ENCODE data around the gene SAMD11.
"Not testable (repeated sequence)": the region's sequence is repeated elsewhere in the genome, so short reads cannot be mapped to it uniquely, and the experiment has no call there.

SAMD11 gene

DNA sequence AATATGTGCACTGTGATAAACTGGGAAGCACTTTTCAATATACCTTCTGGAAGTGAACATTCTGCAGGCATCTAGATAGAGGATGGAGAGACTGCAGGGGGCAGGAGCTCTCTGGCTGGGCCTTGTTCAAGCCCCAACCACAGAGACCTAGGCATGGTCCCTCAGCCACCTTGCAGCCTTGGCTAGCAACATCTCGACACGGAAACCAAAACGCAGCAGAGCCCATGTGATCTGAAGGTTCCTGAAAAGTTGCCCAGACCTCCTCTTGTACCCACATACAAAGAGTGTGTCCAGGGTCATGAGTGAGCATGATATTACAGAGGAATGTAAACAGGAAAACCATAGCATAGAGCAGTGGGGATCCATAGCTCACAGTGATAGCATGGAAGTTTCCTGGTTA is 33.1 kb upstream of the SAMD11 start:
- Histone ChIP-seq H3K27ac (no peak overlapping the region), H3K27me3 (no peaks in the 10 kb centered on the region), H3K4me3 (no peak overlapping the region), H3K36me3 (no peaks in the 10 kb centered on the region), H3K4me1 (peaks cover 0 to 6% (median 2%) of the 10 kb centered on the region in 10 experiments; a peak in 8 of 20 replicates), H3K9me3 (replicated peaks in 1 of 11) (no peaks in the 10 kb centered on the region), H4K20me1 (no peaks in the 10 kb centered on the region), H3K9ac (no peak overlapping the region), H3K4me2 (peak overlapping the region in 5 of 11 experiments; percentile 7 to 28 (median 12); a peak in 4 of 22 replicates)
- no peak for TF ChIP-seq Cebpa-rat (IDR thresholded peaks at IDR 0.05)

DNA sequence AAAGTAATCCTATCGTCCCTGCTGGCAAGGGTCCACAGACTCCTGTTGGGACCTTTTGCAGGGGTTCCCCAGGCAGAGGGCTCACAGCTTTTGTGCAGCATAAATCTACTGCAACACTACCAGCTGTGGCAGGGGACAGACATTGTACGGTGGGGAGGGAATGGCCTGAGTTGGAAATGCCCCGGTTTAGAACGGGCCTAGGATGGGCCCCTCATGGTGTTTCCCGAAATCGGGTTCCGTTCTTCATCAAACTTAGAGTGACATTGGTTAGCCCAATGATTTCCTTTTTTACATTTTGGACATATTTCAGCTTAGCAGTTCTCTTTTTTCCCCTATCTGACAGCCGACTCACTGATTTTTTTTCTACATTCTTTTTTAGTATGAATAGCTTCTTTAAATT is 26.5 kb upstream of the SAMD11 start:
- H3K9ac ChIP-seq: no peak overlapping the region
- peaks cover 0 to 16% (median 0%) of the 10 kb centered on the region in 11 experiments; a peak in 3 of 22 replicates for H3K9me3 ChIP-seq (replicated peaks in 1 of 11)
- no peak overlapping the region for H3K4me3 ChIP-seq
- peak overlapping the region in 2 of 11 experiments; percentile 32 to 65; a peak in 2 of 22 replicates for H3K4me2 ChIP-seq
- peaks cover 5 to 24% (median 19%) of the 10 kb centered on the region in 11 experiments; a peak in 20 of 22 replicates for H3K27me3 ChIP-seq
- H4K20me1 ChIP-seq: no peaks in the 10 kb centered on the region; a peak in 1 of 22 replicates
- TF ChIP-seq Cebpa-rat (IDR thresholded peaks at IDR 0.05): no peak
- no peak overlapping the region for H3K27ac ChIP-seq
- H3K36me3 ChIP-seq: no peaks in the 10 kb centered on the region
- peaks cover 0 to 11% (median 0%) of the 10 kb centered on the region in 10 experiments; a peak in 4 of 20 replicates for H3K4me1 ChIP-seq

DNA sequence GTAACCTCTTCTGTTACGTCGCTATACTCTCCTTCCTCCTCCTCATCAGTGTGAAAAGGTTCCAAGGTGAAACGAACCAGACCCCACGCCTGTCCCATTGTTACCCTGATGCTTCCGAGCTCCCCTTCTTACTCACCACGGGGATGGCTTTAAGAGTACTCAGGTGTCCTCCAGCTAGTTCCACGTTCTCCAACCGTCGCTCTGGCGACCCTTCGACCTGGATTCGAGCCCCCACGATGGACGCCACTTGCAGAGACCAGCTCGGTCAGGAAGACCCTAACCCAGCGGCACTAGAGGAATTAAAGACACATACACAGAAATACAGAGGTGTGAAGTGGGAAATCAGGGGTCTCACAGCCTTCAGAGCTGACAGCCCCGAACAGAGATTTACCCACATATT is 25.8 kb upstream of the SAMD11 start:
- peaks cover 0 to 16% (median 0%) of the 10 kb centered on the region in 11 experiments; a peak in 3 of 22 replicates for H3K9me3 ChIP-seq (replicated peaks in 1 of 11)
- peaks cover 0 to 11% (median 0%) of the 10 kb centered on the region in 10 experiments; a peak in 7 of 20 replicates for H3K4me1 ChIP-seq
- H3K9ac ChIP-seq, H4K20me1 ChIP-seq, H3K36me3 ChIP-seq, H3K27ac ChIP-seq, H3K4me3 ChIP-seq: not testable (repeated sequence)
- H3K4me2 ChIP-seq: peak overlapping the region in 2 of 11 experiments; percentile 32 to 60; a peak in 3 of 22 replicates
- peaks cover 5 to 24% (median 19%) of the 10 kb centered on the region in 11 experiments; a peak in 20 of 22 replicates for H3K27me3 ChIP-seq

- TF ChIP-seq Cebpa-rat (IDR thresholded peaks at IDR 0.05): no peak
- no peak overlapping the region for H3K9ac ChIP-seq
- H3K9me3 ChIP-seq (replicated peaks in 1 of 11): peaks cover 0 to 16% (median 0%) of the 10 kb centered on the region in 11 experiments; a peak in 3 of 22 replicates
- peaks cover 5 to 24% (median 19%) of the 10 kb centered on the region in 11 experiments; a peak in 20 of 22 replicates for H3K27me3 ChIP-seq
- H3K4me2 ChIP-seq: no peak overlapping the region
- no peaks in the 10 kb centered on the region for H3K36me3 ChIP-seq
- no peaks in the 10 kb centered on the region; a peak in 2 of 22 replicates for H4K20me1 ChIP-seq
- peaks cover 7 to 17% (median 9%) of the 10 kb centered on the region in 10 experiments; a peak in 18 of 20 replicates for H3K4me1 ChIP-seq
- H3K4me3 ChIP-seq: no peak overlapping the region
- no peak overlapping the region for H3K27ac ChIP-seq
Observed at GRCh38 chr1:899636-900317, 23.9 kb upstream of the SAMD11 start.

DNA sequence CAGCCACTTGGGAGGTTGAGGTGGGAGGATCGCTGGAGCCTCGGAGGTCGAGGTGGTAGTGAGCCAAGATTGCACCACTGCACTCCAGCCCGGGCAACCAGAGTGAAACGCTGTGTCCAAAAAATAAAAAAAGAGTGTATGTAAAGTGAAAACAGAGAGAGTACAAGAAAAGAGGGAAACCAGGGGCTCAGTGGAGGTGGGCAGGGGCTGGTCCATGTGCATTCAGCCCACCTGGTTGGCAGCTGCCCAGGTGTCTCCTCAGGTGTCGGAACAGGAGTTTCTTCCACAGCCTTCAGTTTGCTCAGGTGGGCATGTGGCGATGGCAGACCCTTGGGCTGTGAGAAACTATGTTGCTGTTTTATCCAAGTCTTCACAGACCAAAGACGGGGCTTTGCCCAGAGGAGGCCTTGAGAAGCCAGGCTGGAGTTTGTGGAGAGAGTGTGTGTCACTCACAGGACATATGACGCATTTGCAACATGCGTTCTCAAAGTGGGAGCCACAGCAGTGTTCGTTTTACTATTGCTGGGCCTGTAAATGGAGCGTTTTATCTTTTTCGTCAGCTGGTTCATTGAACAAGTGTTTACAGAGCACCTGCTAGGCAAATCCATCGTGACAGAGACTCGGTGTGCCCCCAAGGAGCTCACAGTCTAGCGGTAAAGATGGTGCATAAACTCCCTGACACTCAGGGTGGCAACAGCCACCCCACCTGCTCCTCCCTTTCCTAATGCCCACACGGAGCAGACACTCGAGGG is 22.4 kb upstream of the SAMD11 start:
- H3K9ac ChIP-seq: no peak overlapping the region
- no peaks in the 10 kb centered on the region; a peak in 2 of 22 replicates for H3K36me3 ChIP-seq
- no peak for TF ChIP-seq Cebpa-rat (IDR thresholded peaks at IDR 0.05)
- no peak overlapping the region for H3K4me3 ChIP-seq
- peaks cover 5 to 23% (median 19%) of the 10 kb centered on the region in 11 experiments; a peak in 20 of 22 replicates for H3K27me3 ChIP-seq
- H4K20me1 ChIP-seq: peaks cover 0 to 11% (median 9%) of the 10 kb centered on the region in 11 experiments; a peak in 18 of 22 replicates
- H3K4me1 ChIP-seq: peaks cover 20 to 29% (median 22%) of the 10 kb centered on the region in 10 experiments
- no peak overlapping the region for H3K4me2 ChIP-seq
- no peak overlapping the region for H3K27ac ChIP-seq
- H3K9me3 ChIP-seq (replicated peaks in 1 of 11): peaks cover 0 to 16% (median 0%) of the 10 kb centered on the region in 11 experiments; a peak in 3 of 22 replicates

DNA sequence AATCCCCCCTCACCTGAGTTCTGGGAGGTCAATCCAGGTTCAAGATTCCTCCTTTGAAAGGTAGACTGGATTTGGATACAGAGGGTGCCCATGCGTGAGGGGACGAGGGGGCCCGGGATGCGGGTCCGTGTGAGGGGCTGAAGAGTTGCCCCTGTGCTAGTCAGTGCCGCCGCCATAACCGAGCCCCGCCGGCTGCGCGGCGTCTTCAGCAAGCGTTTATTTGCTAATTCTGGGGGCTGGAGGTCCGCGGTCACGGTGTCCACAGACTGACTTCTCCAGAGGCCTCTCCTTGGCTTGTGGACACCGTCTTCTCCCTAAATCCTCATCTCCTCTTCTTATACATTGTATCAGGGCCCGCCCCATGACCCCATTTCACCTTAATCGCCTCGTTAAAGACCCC is 20.9 kb upstream of the SAMD11 start:
- peaks cover 0 to 20% (median 15%) of the 10 kb centered on the region in 11 experiments; a peak in 18 of 22 replicates for H4K20me1 ChIP-seq
- H3K4me3 ChIP-seq: no peak overlapping the region
- no peaks in the 10 kb centered on the region; a peak in 2 of 22 replicates for H3K36me3 ChIP-seq
- no peak for TF ChIP-seq Cebpa-rat (IDR thresholded peaks at IDR 0.05)
- H3K4me2 ChIP-seq: 0 out of 22 replicates have a peak overlapping the region, but pooled peaks of 1 of the 11 experiments have one; percentile 82
- H3K27me3 ChIP-seq: peaks cover 3 to 11% (median 10%) of the 10 kb centered on the region in 11 experiments; a peak in 20 of 22 replicates
- H3K27ac ChIP-seq: no peak overlapping the region
- H3K9me3 ChIP-seq (replicated peaks in 1 of 11): peaks cover 0 to 11% (median 0%) of the 10 kb centered on the region in 11 experiments; a peak in 3 of 22 replicates
- H3K4me1 ChIP-seq: peaks cover 35 to 40% (median 36%) of the 10 kb centered on the region in 10 experiments
- H3K9ac ChIP-seq: no peak overlapping the region

GRCh38 chr1:903305-903704 is 20.4 kb upstream of the SAMD11 start:
- Histone ChIP-seq H3K36me3 (no peaks in the 10 kb centered on the region; a peak in 2 of 22 replicates), H3K4me3 (peak overlapping the region in 2 of 10 experiments; percentile 57 to 65; a peak in 2 of 20 replicates), H3K4me2 (peak overlapping the region; percentile 66 to 93 (median 82); a peak in 20 of 22 replicates), H3K9ac (peak overlapping the region in 5 of 11 experiments; percentile 34 to 81 (median 60); a peak in 7 of 22 replicates), H3K27me3 (peaks cover 0 to 6% (median 5%) of the 10 kb centered on the region in 11 experiments; a peak in 16 of 22 replicates), H4K20me1 (peaks cover 0 to 20% (median 15%) of the 10 kb centered on the region in 11 experiments; a peak in 18 of 22 replicates), H3K9me3 (replicated peaks in 1 of 11) (peaks cover 0 to 6% (median 0%) of the 10 kb centered on the region in 11 experiments; a peak in 2 of 22 replicates), H3K27ac (0 out of 22 replicates have a peak overlapping the region, but pooled peaks of 1 of the 11 experiments have one; percentile 9), H3K4me1 (peaks cover 33 to 44% (median 40%) of the 10 kb centered on the region in 10 experiments)
- no peak for TF ChIP-seq Cebpa-rat (IDR thresholded peaks at IDR 0.05)

DNA sequence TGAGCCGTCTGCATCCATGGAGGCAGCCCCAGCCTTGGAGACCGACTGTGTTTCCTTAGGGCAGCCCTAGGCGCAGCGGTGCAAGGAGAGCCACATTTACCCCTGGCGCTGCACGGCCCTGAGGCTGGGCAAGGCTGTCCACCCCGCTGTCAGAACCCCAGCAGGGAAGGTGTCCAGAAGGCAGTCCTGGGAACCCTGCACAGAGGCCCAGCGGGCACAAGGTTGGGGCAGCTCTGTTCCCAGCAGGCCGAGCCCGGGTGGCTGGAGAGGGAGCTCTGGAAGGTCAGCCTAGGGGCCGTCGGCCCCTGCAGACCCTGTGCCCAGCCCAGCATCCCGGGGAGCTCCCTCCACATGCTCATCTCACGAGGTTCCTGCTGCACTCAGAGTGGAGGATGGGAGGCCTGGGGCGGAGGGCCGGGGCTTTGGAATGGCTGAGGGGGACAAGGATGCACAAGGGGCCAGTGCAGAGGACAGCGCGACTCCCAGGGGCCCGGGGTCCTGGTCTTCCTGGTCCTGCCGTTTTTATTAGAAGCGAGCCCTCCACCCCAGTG is 19.9 kb upstream of the SAMD11 start:
- peak overlapping the region in 6 of 11 experiments; percentile 34 to 85 (median 70); a peak in 11 of 22 replicates for H3K9ac ChIP-seq
- 0 out of 22 replicates have a peak overlapping the region, but pooled peaks of 1 of the 11 experiments have one; percentile 9 for H3K27ac ChIP-seq
- H3K4me3 ChIP-seq: peak overlapping the region in 9 of 10 experiments; percentile 33 to 72 (median 62); a peak in 13 of 20 replicates
- peaks cover 33 to 44% (median 40%) of the 10 kb centered on the region in 10 experiments for H3K4me1 ChIP-seq
- H3K27me3 ChIP-seq: peaks cover 0 to under 1% (median 0%) of the 10 kb centered on the region in 11 experiments; a peak in 6 of 22 replicates
- H3K4me2 ChIP-seq: peak overlapping the region; percentile 66 to 93 (median 82)
- H3K36me3 ChIP-seq: no peaks in the 10 kb centered on the region; a peak in 2 of 22 replicates
- H4K20me1 ChIP-seq: peaks cover 0 to 20% (median 15%) of the 10 kb centered on the region in 11 experiments; a peak in 18 of 22 replicates
- no peak for TF ChIP-seq Cebpa-rat (IDR thresholded peaks at IDR 0.05)
- peaks cover 0 to under 1% (median 0%) of the 10 kb centered on the region in 11 experiments; a peak in 2 of 22 replicates for H3K9me3 ChIP-seq (replicated peaks in 1 of 11)
